Spleen (tissue), 7 donors: ENCODE results near the gene FGF5.

Experiments used
- POLR2A ChIP-seq, 3 donors: fragments of 450-650 bp; IDR thresholded peaks; one replicate each; pipeline ENCODE4 v1.5.1; 2017; ENCODE audit warnings: antibody characterized with exemption in 3 of 3, mild to moderate bottlenecking in 1 of 3
- POLR2AphosphoS5 ChIP-seq, 3 donors: sonication (generic); formaldehyde crosslinking; IDR thresholded peaks; one replicate each; pipeline ENCODE4 v1.5.1; 2017; ENCODE audit warnings: antibody characterized with exemption in 3 of 3
- TF ChIP-seq, protein P1 (sequence below), 11 experiments: fragments of 200-600 bp in 7 of 11; fragments of 450-650 bp in 4 of 11; sonication (generic) in 4 of 11; IDR thresholded peaks in 8 of 11; conservative IDR thresholded peaks in 3 of 11; 1 replicate in 7 of 11; 2 replicates in 4 of 11; pipeline versions ENCODE4 v1.4.0 to v1.8.0; 2016 to 2021; ENCODE audit warnings: antibody characterized with exemption in 11 of 11, inconsistent platforms in 4 of 11, mild to moderate bottlenecking in 1 of 11
- donor health status: DM: no; HTN: no; CAD: no; lungs with moderate emphysema.
- donor health status: DM: no; HTN: no; CAD: no.
- donor health status: DM: no; HTN: no; CAD: no.

DNA sequence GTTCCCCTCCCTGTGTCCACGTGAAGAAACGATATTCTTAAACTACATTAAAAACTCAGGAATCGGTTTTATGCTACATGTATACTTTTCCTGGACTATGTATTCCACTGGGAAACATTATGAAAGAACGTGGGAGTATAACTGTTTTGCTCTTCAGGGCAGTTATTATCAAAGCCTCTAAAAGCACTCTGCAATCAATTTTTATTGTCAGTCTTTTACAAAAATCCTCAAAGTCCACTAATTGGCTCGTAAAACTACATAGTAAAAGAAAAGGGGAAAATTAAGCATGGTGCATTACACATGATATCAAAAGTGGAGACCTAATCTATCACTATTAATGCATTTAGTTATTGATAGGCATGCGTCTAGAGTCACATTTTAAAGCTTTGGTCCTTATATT is 57.7 kb downstream of the FGF5 start:
- TF ChIP-seq POLR2A (IDR thresholded peaks at IDR 0.05): no peak
- TF ChIP-seq, protein P1, sequence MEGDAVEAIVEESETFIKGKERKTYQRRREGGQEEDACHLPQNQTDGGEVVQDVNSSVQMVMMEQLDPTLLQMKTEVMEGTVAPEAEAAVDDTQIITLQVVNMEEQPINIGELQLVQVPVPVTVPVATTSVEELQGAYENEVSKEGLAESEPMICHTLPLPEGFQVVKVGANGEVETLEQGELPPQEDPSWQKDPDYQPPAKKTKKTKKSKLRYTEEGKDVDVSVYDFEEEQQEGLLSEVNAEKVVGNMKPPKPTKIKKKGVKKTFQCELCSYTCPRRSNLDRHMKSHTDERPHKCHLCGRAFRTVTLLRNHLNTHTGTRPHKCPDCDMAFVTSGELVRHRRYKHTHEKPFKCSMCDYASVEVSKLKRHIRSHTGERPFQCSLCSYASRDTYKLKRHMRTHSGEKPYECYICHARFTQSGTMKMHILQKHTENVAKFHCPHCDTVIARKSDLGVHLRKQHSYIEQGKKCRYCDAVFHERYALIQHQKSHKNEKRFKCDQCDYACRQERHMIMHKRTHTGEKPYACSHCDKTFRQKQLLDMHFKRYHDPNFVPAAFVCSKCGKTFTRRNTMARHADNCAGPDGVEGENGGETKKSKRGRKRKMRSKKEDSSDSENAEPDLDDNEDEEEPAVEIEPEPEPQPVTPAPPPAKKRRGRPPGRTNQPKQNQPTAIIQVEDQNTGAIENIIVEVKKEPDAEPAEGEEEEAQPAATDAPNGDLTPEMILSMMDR (IDR thresholded peaks at IDR 0.05 in 8 of 11, conservative IDR thresholded peaks at IDR 0.05 in 3 of 11): no peak
- TF ChIP-seq POLR2AphosphoS5 (IDR thresholded peaks at IDR 0.05): no peak
